ENCODE results near the gene ATAT1. TPM values are rescaled to one million over a fixed set of nuclear protein-coding genes. Genes with fewer than 3 reads are reported as not detected.

Gene ATAT1
- total and polyA plus RNA-seq, 3 experiments from 2014 or later: 1.5 to 10.7 (median 10.5) TPM

- no peak overlapping the region for H3K27ac ChIP-seq (ENCODE audit: low read depth, low read length)
- ChIA-PET POLR2A (interaction anchor here (2.3 kb wide), 1 partner anchor 9 kb away, joined by 10 read pairs; no protein-coding TSS in a partner anchor), CTCF (interaction anchor here (1.2 kb wide), 1 partner anchor 120 kb away, joined by 5 read pairs; no protein-coding TSS in a partner anchor)
- H3K36me3 ChIP-seq (ENCODE audit: insufficient read depth, low read length): peaks cover 70% of the 10 kb centered on the region
- H3K4me1 ChIP-seq (ENCODE audit: insufficient read depth, low read length): peaks cover 17% of the 10 kb centered on the region
- Mint-ChIP-seq H3K36me3 (peaks cover 34 to 90% (median 38%) of the 10 kb centered on the region in 3 donors), H3K27me3 (peaks cover 0 to 4% of the 10 kb centered on the region in 2 donors), H3K9me3 (no peaks in the 10 kb centered on the region), H3K4me3 (no peak overlapping the region), H3K27ac (peak overlapping the region in 4 of 8 donors; percentile 50 to 64 (median 64)), H3K4me1 (peaks cover 27 to 38% (median 35%) of the 10 kb centered on the region in 3 donors)
- no peak for DNase-seq
- H3K4me3 ChIP-seq (ENCODE audit: low read length): no peak overlapping the region
- no peaks in the 10 kb centered on the region for H3K9me3 ChIP-seq (ENCODE audit: low read length)
- H3K27me3 ChIP-seq (ENCODE audit: insufficient read depth, low read length, poor library complexity, severe bottlenecking): no peaks in the 10 kb centered on the region
These were observed 22.7 kb upstream of the ATAT1 start for GRCh38 chr6:30603961-30604360.

DNA sequence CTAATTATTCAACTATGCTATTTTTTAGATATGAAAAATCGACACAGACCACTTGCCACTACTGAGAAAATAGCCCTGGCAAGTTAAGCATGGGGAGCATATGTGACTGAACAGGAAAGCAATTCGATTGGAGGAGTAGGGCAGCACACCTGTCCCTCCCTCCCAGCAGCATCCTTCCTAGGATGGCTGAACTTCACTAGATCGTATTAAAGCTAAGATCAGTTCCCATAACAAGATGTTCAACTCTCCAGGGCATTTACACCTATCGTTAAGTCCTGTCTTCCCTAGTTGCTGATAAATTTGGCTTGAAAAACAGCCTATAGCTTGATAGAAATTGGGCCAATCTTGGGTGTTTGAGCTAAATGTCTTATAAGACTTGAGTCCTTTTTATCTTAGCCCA, 16.6 kb upstream of the ATAT1 start:
- POLR2A ChIA-PET: interaction anchor here (0.6 to 2.0 kb wide), 4 partner anchors 11 to 107 kb away, joined by 3 to 5 read pairs (median 4); partner anchors contain the start of gene MDC1
- DNase-seq: no peak
- peaks cover 0 to 4% of the 10 kb centered on the region in 2 donors for H3K27me3 Mint-ChIP-seq
- no peak overlapping the region for H3K4me3 ChIP-seq (ENCODE audit: low read length)
- peaks cover 66% of the 10 kb centered on the region for H3K4me1 ChIP-seq (ENCODE audit: insufficient read depth, low read length)
- H3K9me3 Mint-ChIP-seq: peaks cover 0 to 2% (median 0%) of the 10 kb centered on the region in 5 donors
- H3K27ac ChIP-seq (ENCODE audit: low read depth, low read length): no peak overlapping the region
- H3K4me1 Mint-ChIP-seq: peaks cover 55 to 79% (median 70%) of the 10 kb centered on the region in 3 donors
- peaks cover 21 to 81% (median 22%) of the 10 kb centered on the region in 3 donors for H3K36me3 Mint-ChIP-seq
- CTCF ChIA-PET: interaction anchor here (1.0 to 1.9 kb wide), 6 partner anchors 12 to 128 kb away, joined by 3 to 7 read pairs (median 4); no protein-coding TSS in a partner anchor
- H3K36me3 ChIP-seq (ENCODE audit: insufficient read depth, low read length): peaks cover 41% of the 10 kb centered on the region
- peak overlapping the region; percentile 62 to 100 (median 88) for H3K27ac Mint-ChIP-seq
- H3K4me3 Mint-ChIP-seq: no peak overlapping the region
- no peaks in the 10 kb centered on the region for H3K27me3 ChIP-seq (ENCODE audit: insufficient read depth, low read length, poor library complexity, severe bottlenecking)
- no peaks in the 10 kb centered on the region for H3K9me3 ChIP-seq (ENCODE audit: low read length)

- Mint-ChIP-seq H3K9me3 (peaks cover 0 to 2% (median 0%) of the 10 kb centered on the region in 5 donors), H3K4me3 (peak overlapping the region in 1 of 7 donors; percentile 32), H3K27ac (peak overlapping the region; percentile 23 to 100 (median 82)), H3K27me3 (peaks cover 0 to 10% of the 10 kb centered on the region in 2 donors), H3K4me1 (peaks cover 53 to 76% (median 70%) of the 10 kb centered on the region in 3 donors), H3K36me3 (peaks cover 17 to 83% (median 25%) of the 10 kb centered on the region in 3 donors)
- Histone ChIP-seq H3K4me1 (ENCODE audit: insufficient read depth, low read length) (peaks cover 62% of the 10 kb centered on the region), H3K9me3 (ENCODE audit: low read length) (no peaks in the 10 kb centered on the region), H3K27me3 (ENCODE audit: insufficient read depth, low read length, poor library complexity, severe bottlenecking) (no peaks in the 10 kb centered on the region), H3K4me3 (ENCODE audit: low read length) (no peak overlapping the region), H3K36me3 (ENCODE audit: insufficient read depth, low read length) (peaks cover 39% of the 10 kb centered on the region), H3K27ac (ENCODE audit: low read depth, low read length) (no peak overlapping the region)
- DNase-seq: no peak
- CTCF ChIA-PET: interaction anchor here (0.7 to 4.3 kb wide), 8 partner anchors 13 to 127 kb away, joined by 3 to 40 read pairs (median 6); no protein-coding TSS in a partner anchor
- POLR2A ChIA-PET: interaction anchor here (0.6 to 2.0 kb wide), 5 partner anchors 14 to 280 kb away, joined by 3 to 5 read pairs (median 4); partner anchors contain the start of gene MDC1
These were observed 15.4 kb upstream of the ATAT1 start for GRCh38 chr6:30611150-30611855.

DNA sequence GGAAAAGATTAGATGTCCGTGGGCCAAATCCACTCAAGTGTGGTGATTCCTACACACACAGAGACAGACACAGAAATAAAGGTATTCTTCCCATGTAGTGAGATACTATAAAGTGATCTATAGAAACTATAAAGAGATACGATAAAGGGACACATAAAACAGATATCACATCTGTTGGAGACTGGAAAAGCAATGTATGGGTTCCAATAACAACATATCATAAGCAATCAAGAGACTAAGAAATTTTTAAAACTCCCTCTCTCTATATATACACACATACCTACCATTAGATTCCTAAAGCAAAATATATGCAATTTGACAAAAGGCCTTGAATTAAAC, 14.8 kb upstream of the ATAT1 start:
- Histone ChIP-seq H3K4me1 (ENCODE audit: insufficient read depth, low read length) (peaks cover 60% of the 10 kb centered on the region), H3K27ac (ENCODE audit: low read depth, low read length) (no peak overlapping the region), H3K36me3 (ENCODE audit: insufficient read depth, low read length) (peaks cover 39% of the 10 kb centered on the region), H3K9me3 (ENCODE audit: low read length) (no peaks in the 10 kb centered on the region), H3K27me3 (ENCODE audit: insufficient read depth, low read length, poor library complexity, severe bottlenecking) (no peaks in the 10 kb centered on the region), H3K4me3 (ENCODE audit: low read length) (no peak overlapping the region)
- Mint-ChIP-seq H3K4me3 (peak overlapping the region in 1 of 7 donors; percentile 26), H3K9me3 (peaks cover 0 to 2% (median 0%) of the 10 kb centered on the region in 5 donors), H3K27ac (peak overlapping the region; percentile 23 to 100 (median 82)), H3K36me3 (peaks cover 18 to 83% (median 26%) of the 10 kb centered on the region in 3 donors), H3K4me1 (peaks cover 51 to 73% (median 70%) of the 10 kb centered on the region in 3 donors), H3K27me3 (peaks cover 0 to 13% of the 10 kb centered on the region in 2 donors)
- no peak for DNase-seq
- ChIA-PET CTCF (interaction anchor here (1.6 to 4.3 kb wide), 2 partner anchors 13 to 67 kb away, joined by 6 to 40 read pairs; no protein-coding TSS in a partner anchor), POLR2A (interaction anchor here (1.1 kb wide), 1 partner anchor 107 kb away, joined by 3 read pairs; no protein-coding TSS in a partner anchor)

GRCh38 chr6:30612213-30612612, 14.5 kb upstream of the ATAT1 start:
- H3K4me1 ChIP-seq (ENCODE audit: insufficient read depth, low read length): peaks cover 60% of the 10 kb centered on the region
- peaks cover 0 to 17% of the 10 kb centered on the region in 2 donors for H3K27me3 Mint-ChIP-seq
- no peak overlapping the region for H3K27ac ChIP-seq (ENCODE audit: low read depth, low read length)
- ChIA-PET CTCF (interaction anchor here (1.2 to 4.3 kb wide), 7 partner anchors 14 to 159 kb away, joined by 3 to 40 read pairs (median 4); partner anchors contain the start of gene DHX16), POLR2A (interaction anchor here (0.6 to 4.2 kb wide), 4 partner anchors 8 to 107 kb away, joined by 3 to 32 read pairs (median 9); partner anchors contain the start of genes GNL1 and PRR3)
- peaks cover 21 to 82% (median 30%) of the 10 kb centered on the region in 3 donors for H3K36me3 Mint-ChIP-seq
- peaks cover 38% of the 10 kb centered on the region for H3K36me3 ChIP-seq (ENCODE audit: insufficient read depth, low read length)
- peak overlapping the region in 1 of 7 donors; percentile 26 for H3K4me3 Mint-ChIP-seq
- no peaks in the 10 kb centered on the region for H3K27me3 ChIP-seq (ENCODE audit: insufficient read depth, low read length, poor library complexity, severe bottlenecking)
- peak overlapping the region in 7 of 8 donors; percentile 23 to 100 (median 84) for H3K27ac Mint-ChIP-seq
- no peak overlapping the region for H3K4me3 ChIP-seq (ENCODE audit: low read length)
- no peak for DNase-seq
- H3K9me3 ChIP-seq (ENCODE audit: low read length): no peaks in the 10 kb centered on the region
- peaks cover 52 to 72% (median 69%) of the 10 kb centered on the region in 3 donors for H3K4me1 Mint-ChIP-seq
- H3K9me3 Mint-ChIP-seq: peaks cover 0 to 4% (median 2%) of the 10 kb centered on the region in 5 donors

DNA sequence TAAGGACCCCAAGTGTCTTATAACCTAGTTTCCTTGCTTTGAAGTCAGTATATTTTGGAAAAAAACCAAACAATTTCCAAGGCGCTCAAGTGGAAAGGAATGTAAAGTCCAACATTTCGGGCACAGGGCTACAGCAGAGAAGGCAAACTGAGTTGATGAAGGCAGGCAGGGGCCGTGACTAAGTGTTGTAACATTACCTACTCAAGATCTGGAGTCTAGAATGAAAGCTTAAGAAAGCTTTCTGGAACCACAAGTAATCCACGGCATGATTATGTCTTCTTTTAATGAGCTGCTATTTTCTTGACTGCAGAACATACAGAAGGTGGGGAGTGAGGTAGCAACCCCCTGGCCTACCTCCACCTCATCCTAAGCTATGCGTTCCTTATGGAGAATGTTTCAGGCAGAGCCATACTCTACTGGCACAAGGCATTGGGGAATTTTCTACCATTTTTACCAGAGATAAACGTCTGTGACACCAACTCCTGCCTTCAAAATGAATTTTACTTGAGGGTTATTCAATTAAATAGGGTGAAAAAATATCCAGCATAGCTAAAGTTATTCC, 13.9 kb upstream of the ATAT1 start:
- Histone ChIP-seq H3K4me1 (ENCODE audit: insufficient read depth, low read length) (peaks cover 60% of the 10 kb centered on the region), H3K27me3 (ENCODE audit: insufficient read depth, low read length, poor library complexity, severe bottlenecking) (no peaks in the 10 kb centered on the region), H3K36me3 (ENCODE audit: insufficient read depth, low read length) (peaks cover 38% of the 10 kb centered on the region), H3K4me3 (ENCODE audit: low read length) (no peak overlapping the region), H3K27ac (ENCODE audit: low read depth, low read length) (no peak overlapping the region), H3K9me3 (ENCODE audit: low read length) (no peaks in the 10 kb centered on the region)
- peak overlapping the region; percentile 68 to 100 (median 100) for H3K27ac Mint-ChIP-seq
- ChIA-PET CTCF (interaction anchor here (0.9 to 4.3 kb wide), 12 partner anchors 11 to 159 kb away, joined by 3 to 40 read pairs (median 3); partner anchors contain the start of genes ATAT1 and DHX16), POLR2A (interaction anchor here (0.6 to 4.2 kb wide), 9 partner anchors 8 to 108 kb away, joined by 3 to 32 read pairs (median 3); partner anchors contain the start of genes ABCF1, GNL1 and PRR3)
- peaks cover 17 to 79% (median 26%) of the 10 kb centered on the region in 3 donors for H3K36me3 Mint-ChIP-seq
- H3K4me1 Mint-ChIP-seq: peaks cover 49 to 66% (median 66%) of the 10 kb centered on the region in 3 donors
- H3K9me3 Mint-ChIP-seq: peaks cover 0 to 4% (median 2%) of the 10 kb centered on the region in 5 donors
- H3K4me3 Mint-ChIP-seq: no peak overlapping the region
- H3K27me3 Mint-ChIP-seq: peaks cover 0 to 21% of the 10 kb centered on the region in 2 donors
- no peak for DNase-seq

- peaks cover 51 to 69% (median 67%) of the 10 kb centered on the region in 3 donors for H3K4me1 Mint-ChIP-seq
- Histone ChIP-seq H3K9me3 (ENCODE audit: low read length) (no peaks in the 10 kb centered on the region), H3K36me3 (ENCODE audit: insufficient read depth, low read length) (peaks cover 36% of the 10 kb centered on the region), H3K4me1 (ENCODE audit: insufficient read depth, low read length) (peaks cover 64% of the 10 kb centered on the region), H3K4me3 (ENCODE audit: low read length) (no peak overlapping the region), H3K27ac (ENCODE audit: low read depth, low read length) (peak overlapping the region; percentile 99), H3K27me3 (ENCODE audit: insufficient read depth, low read length, poor library complexity, severe bottlenecking) (no peaks in the 10 kb centered on the region)
- H3K9me3 Mint-ChIP-seq: peaks cover 0 to 4% (median 2%) of the 10 kb centered on the region in 5 donors
- H3K4me3 Mint-ChIP-seq: peak overlapping the region; percentile 30 to 100 (median 71)
- CTCF ChIA-PET: interaction anchor here (0.9 to 4.3 kb wide), 16 partner anchors 12 to 160 kb away, joined by 3 to 40 read pairs (median 3); partner anchors contain the start of genes ATAT1, DHX16 and IER3
- H3K27ac Mint-ChIP-seq: peak overlapping the region; percentile 100
- H3K27me3 Mint-ChIP-seq: peaks cover 0 to 21% of the 10 kb centered on the region in 2 donors
- H3K36me3 Mint-ChIP-seq: peaks cover 16 to 76% (median 25%) of the 10 kb centered on the region in 3 donors
- no peak for DNase-seq
- POLR2A ChIA-PET: interaction anchor here (0.7 to 4.2 kb wide), 9 partner anchors 9 to 131 kb away, joined by 3 to 32 read pairs (median 3); partner anchors contain the start of genes ABCF1, GNL1 and PRR3
These were observed 13.2 kb upstream of the ATAT1 start for GRCh38 chr6:30613251-30614043.

Data from CD8-positive, alpha-beta memory T cell (primary cell).